Activated CD4-positive, alpha-beta memory T cell treated with anti-CD3 and anti-CD28 coated beads for 36 hours (primary cell): ENCODE data around the gene CGB7. TPM values are rescaled to one million over a fixed set of nuclear protein-coding genes. Genes with fewer than 3 reads are reported as not detected.
"Not testable (repeated sequence)": the region's sequence is repeated elsewhere in the genome, so short reads cannot be mapped to it uniquely, and the experiment has no call there.

Source experiments
- CTCF ChIA-PET: fragments of 350-600 bp; sonication (Branson Sonifier 250); formaldehyde crosslinking; loops from one replicate; lab custom pipeline; 2021; ENCODE audit warnings: antibody characterized with exemption, inconsistent platforms; lab: Charles Lee
- POLR2A ChIA-PET: fragments of 350-600 bp; sonication (Branson Sonifier 250); formaldehyde crosslinking; loops from one replicate; lab custom pipeline; 2021; ENCODE audit warnings: antibody characterized with exemption; lab: Charles Lee
- DNase-seq: peaks from one replicate; pipeline ENCODE4 v3.0.0-alpha.2; 2020
- H3K27ac Mint-ChIP-seq: one replicate; pipeline ENCODE4 v1.8.0; 2021; ENCODE audit warnings: mixed read lengths
- H3K27me3 Mint-ChIP-seq: one replicate; pipeline ENCODE4 v1.8.0; 2021; ENCODE audit warnings: mixed read lengths
- H3K36me3 Mint-ChIP-seq: one replicate; pipeline ENCODE4 v1.8.0; 2021; ENCODE audit warnings: mixed read lengths
- H3K4me1 Mint-ChIP-seq: one replicate; pipeline ENCODE4 v1.8.0; 2021; ENCODE audit warnings: low read depth, mixed read lengths
- H3K4me3 Mint-ChIP-seq: one replicate; pipeline ENCODE4 v1.8.0; 2021; ENCODE audit warnings: mild to moderate bottlenecking, mixed read lengths
- H3K9me3 Mint-ChIP-seq: one replicate; pipeline ENCODE4 v1.8.0; 2021; ENCODE audit warnings: mixed read lengths
- intact Hi-C: fragments of 100-400 bp; cut with micrococcal nuclease; formaldehyde crosslinking; loops from one replicate; pipeline ENCODE4 v1.15.1; 2023
- total RNA-seq, 2 experiments: library from RNA; stranded (reverse); gene quantifications; one replicate each; pipeline ENCODE4 v1.2.3, GENCODE V29; 2021

CGB7 gene
- total RNA-seq, 2 experiments from 2014 or later = not detected

GRCh38 chr19:49018388-49019241 lies 38.9 kb downstream of the CGB7 start:
- intact Hi-C loops, H3K27ac Mint-ChIP-seq: not testable (repeated sequence)

GRCh38 chr19:49017666-49018351 lies 39.7 kb downstream of the CGB7 start:
- H3K4me3 Mint-ChIP-seq = peak overlapping the region; percentile 79
- H3K27me3 Mint-ChIP-seq = peaks cover 4% of the 10 kb centered on the region
- peak; percentile 74 for DNase-seq
- H3K9me3 Mint-ChIP-seq = no peaks in the 10 kb centered on the region
- intact Hi-C loops = no loop called here
- CTCF ChIA-PET = interaction anchor here (1.0 to 5.7 kb wide), 5 partner anchors 14 to 143 kb away, joined by 3 to 42 read pairs (median 3); partner anchors contain the start of gene RUVBL2
- peaks cover 7% of the 10 kb centered on the region for H3K36me3 Mint-ChIP-seq
- peaks cover 37% of the 10 kb centered on the region for H3K4me1 Mint-ChIP-seq
- no peak overlapping the region for H3K27ac Mint-ChIP-seq
- POLR2A ChIA-PET = interaction anchor here (0.6 to 2.3 kb wide), 3 partner anchors 8 to 24 kb away, joined by 3 to 7 read pairs (median 4); partner anchors contain the start of genes GYS1 and RUVBL2

More at GRCh38 chr19:49018388-49019241, 38.9 kb downstream of the CGB7 start:
- not testable (repeated sequence) for H3K27me3 Mint-ChIP-seq, H3K36me3 Mint-ChIP-seq, H3K9me3 Mint-ChIP-seq
- peak; percentile 28 for DNase-seq
- ChIA-PET CTCF (interaction anchor here (0.8 to 5.7 kb wide), 8 partner anchors 9 to 88 kb away, joined by 3 to 42 read pairs (median 4); partner anchors contain the start of genes GYS1 and RUVBL2), POLR2A (interaction anchor here (1.3 to 2.3 kb wide), 2 partner anchors 19 to 25 kb away, joined by 3 to 7 read pairs; partner anchors contain the start of genes GYS1 and RUVBL2)
- H3K4me3 Mint-ChIP-seq = peak overlapping the region; percentile 79
- H3K4me1 Mint-ChIP-seq = peaks cover 37% of the 10 kb centered on the region

- DNase-seq = no peak
- Mint-ChIP-seq H3K4me1 (peaks cover 37% of the 10 kb centered on the region), H3K4me3 (peak within 1 kb of the TSS; percentile 79), H3K9me3 (no peaks in the 10 kb centered on the region), H3K27ac (no peak within 1 kb of the TSS), H3K27me3 (peaks cover 4% of the 10 kb centered on the region), H3K36me3 (peaks cover 7% of the 10 kb centered on the region)
- CTCF ChIA-PET = interaction anchor here (1.0 to 5.7 kb wide), 4 partner anchors 18 to 144 kb away, joined by 3 to 42 read pairs (median 6); partner anchors contain the start of gene RUVBL2
- POLR2A ChIA-PET = interaction anchor here (1.3 to 2.3 kb wide), 2 partner anchors 17 to 23 kb away, joined by 3 to 7 read pairs; partner anchors contain the start of genes GYS1 and RUVBL2
- intact Hi-C loops = no loop called here
Observed at GRCh38 chr19:49017041-49017665, 40.4 kb downstream of the CGB7 start, which contains the start of gene LHB. Gene LHB (minus strand): TSS chr19:49017091. CDS start chr19:49017081, 10 bp downstream.

- peaks cover 4% of the 10 kb centered on the region for H3K27me3 Mint-ChIP-seq
- DNase-seq = no peak
- H3K4me1 Mint-ChIP-seq = peaks cover 30% of the 10 kb centered on the region
- no peak overlapping the region for H3K27ac Mint-ChIP-seq
- CTCF ChIA-PET = interaction anchor here (1.0 kb wide), 1 partner anchor 23 kb away, joined by 3 read pairs; the partner anchor contains the start of genes GYS1 and RUVBL2
- POLR2A ChIA-PET = no interaction called here
- H3K36me3 Mint-ChIP-seq = peaks cover 7% of the 10 kb centered on the region
- no peak overlapping the region for H3K4me3 Mint-ChIP-seq
- intact Hi-C loops = no loop called here
- no peaks in the 10 kb centered on the region for H3K9me3 Mint-ChIP-seq
Observed at GRCh38 chr19:49016067-49016839, 41.3 kb downstream of the CGB7 start.

GRCh38 chr19:49014870-49015255 lies 42.7 kb downstream of the CGB7 start:
- Mint-ChIP-seq H3K27me3 (peaks cover 4% of the 10 kb centered on the region), H3K27ac (no peak overlapping the region), H3K36me3 (peaks cover 7% of the 10 kb centered on the region), H3K4me3 (no peak overlapping the region), H3K4me1 (peaks cover 20% of the 10 kb centered on the region), H3K9me3 (no peaks in the 10 kb centered on the region)
- CTCF ChIA-PET = no interaction called here
- intact Hi-C loops = no loop called here
- POLR2A ChIA-PET = no interaction called here
- DNase-seq = no peak

- DNase-seq = no peak
- no peak overlapping the region for H3K27ac Mint-ChIP-seq
- peaks cover 17% of the 10 kb centered on the region for H3K4me1 Mint-ChIP-seq
- H3K9me3 Mint-ChIP-seq = no peaks in the 10 kb centered on the region
- no peak overlapping the region for H3K4me3 Mint-ChIP-seq
- POLR2A ChIA-PET = interaction anchor here (0.5 to 0.8 kb wide), 2 partner anchors 14 to 322 kb away, joined by 3 to 4 read pairs; no protein-coding TSS in a partner anchor
- CTCF ChIA-PET = interaction anchor here (1.4 kb wide), 2 partner anchors 15 to 21 kb away, joined by 4 to 5 read pairs; partner anchors contain the start of genes GYS1 and RUVBL2
- intact Hi-C loops = no loop called here
- peaks cover 4% of the 10 kb centered on the region for H3K27me3 Mint-ChIP-seq
- H3K36me3 Mint-ChIP-seq = peaks cover 7% of the 10 kb centered on the region
Observed at GRCh38 chr19:49014123-49014869, 43.3 kb downstream of the CGB7 start.

- Mint-ChIP-seq H3K9me3 (no peaks in the 10 kb centered on the region), H3K4me1 (no peaks in the 10 kb centered on the region), H3K27ac (no peak overlapping the region), H3K36me3 (peaks cover 13% of the 10 kb centered on the region), H3K27me3 (no peaks in the 10 kb centered on the region), H3K4me3 (no peak overlapping the region)
- no peak for DNase-seq
- POLR2A ChIA-PET = no interaction called here
- CTCF ChIA-PET = interaction anchor here (1.4 kb wide), 1 partner anchor 13 kb away, joined by 3 read pairs; no protein-coding TSS in a partner anchor
- intact Hi-C loops = no loop called here
Observed at GRCh38 chr19:49011194-49011593, 46.4 kb downstream of the CGB7 start.

GRCh38 chr19:49010453-49010852 lies 47.1 kb downstream of the CGB7 start:
- no peak for DNase-seq
- POLR2A ChIA-PET = interaction anchor here (0.5 to 1.1 kb wide), 2 partner anchors 7 to 61 kb away, joined by 3 to 4 read pairs; no protein-coding TSS in a partner anchor
- Mint-ChIP-seq H3K4me1 (no peaks in the 10 kb centered on the region), H3K36me3 (peaks cover 11% of the 10 kb centered on the region), H3K9me3 (no peaks in the 10 kb centered on the region), H3K27ac (no peak overlapping the region), H3K27me3 (no peaks in the 10 kb centered on the region), H3K4me3 (no peak overlapping the region)
- CTCF ChIA-PET = interaction anchor here (0.8 kb wide), 1 partner anchor 9 kb away, joined by 4 read pairs; no protein-coding TSS in a partner anchor
- intact Hi-C loops = no loop called here

GRCh38 chr19:49009828-49010227 lies 47.7 kb downstream of the CGB7 start:
- Mint-ChIP-seq H3K4me1 (no peaks in the 10 kb centered on the region), H3K9me3 (no peaks in the 10 kb centered on the region), H3K27me3 (no peaks in the 10 kb centered on the region), H3K36me3 (peaks cover 14% of the 10 kb centered on the region), H3K27ac (no peak overlapping the region), H3K4me3 (no peak overlapping the region)
- POLR2A ChIA-PET = interaction anchor here (1.1 kb wide), 1 partner anchor 8 kb away, joined by 4 read pairs; no protein-coding TSS in a partner anchor
- CTCF ChIA-PET = interaction anchor here (0.8 kb wide), 1 partner anchor 9 kb away, joined by 4 read pairs; no protein-coding TSS in a partner anchor
- intact Hi-C loops = no loop called here
- no peak for DNase-seq

GRCh38 chr19:49006905-49007304 lies 50.6 kb downstream of the CGB7 start:
- H3K9me3 Mint-ChIP-seq = no peaks in the 10 kb centered on the region
- DNase-seq = no peak
- H3K27ac Mint-ChIP-seq = no peak overlapping the region
- H3K4me1 Mint-ChIP-seq = no peaks in the 10 kb centered on the region
- POLR2A ChIA-PET = no interaction called here
- H3K36me3 Mint-ChIP-seq = peaks cover 20% of the 10 kb centered on the region
- CTCF ChIA-PET = no interaction called here
- H3K4me3 Mint-ChIP-seq = no peak overlapping the region
- no peaks in the 10 kb centered on the region for H3K27me3 Mint-ChIP-seq
- intact Hi-C loops = no loop called here
